Transverse colon (tissue), 4 donors: ENCODE data around the gene CELA2A. TPM values are rescaled to one million over a fixed set of nuclear protein-coding genes. Genes with fewer than 3 reads are reported as not detected.
"Not testable (repeated sequence)": the region's sequence is repeated elsewhere in the genome, so short reads cannot be mapped to it uniquely, and the experiment has no call there.

Source experiments
- DNase-seq: peaks from one replicate; pipeline ENCODE4 v3.0.0-alpha.2; 2019
- H3K27ac ChIP-seq, 4 donors: fragments of 200-600 bp; sonication (generic); 2 replicates each; pipeline ENCODE4 v1.5.1; 2016 to 2018; ENCODE audit warnings: inconsistent platforms in 4 of 4
- H3K27me3 ChIP-seq: fragments of 200-600 bp; sonication (generic); 2 replicates; pipeline ENCODE4 v1.5.1; 2017; ENCODE audit warnings: inconsistent platforms
- H3K36me3 ChIP-seq, 4 donors: fragments of 200-600 bp; sonication (generic); 2 replicates each; pipeline ENCODE4 v1.5.1; 2017 to 2019; ENCODE audit warnings: inconsistent platforms in 4 of 4
- H3K4me1 ChIP-seq, 4 donors: fragments of 200-600 bp; sonication (generic); 2 replicates each; pipeline ENCODE4 v1.5.1; 2017 to 2020; ENCODE audit warnings: inconsistent platforms in 4 of 4
- H3K4me3 ChIP-seq, 4 donors: fragments of 200-600 bp; sonication (generic); 1 replicate in 1 of 4; 2 replicates in 3 of 4; pipeline versions ENCODE4 v1.5.1 to v1.6.1; 2017 to 2019; ENCODE audit warnings: inconsistent platforms in 4 of 4
- H3K9me3 ChIP-seq, 2 donors: fragments of 200-600 bp; sonication (generic); 2 replicates each; pipeline ENCODE4 v1.5.1; 2017 to 2019; ENCODE audit warnings: inconsistent platforms in 2 of 2
- EP300 ChIP-seq: sonication (generic); formaldehyde crosslinking; IDR thresholded peaks from one replicate; pipeline ENCODE4 v1.6.1; 2017; ENCODE audit warnings: antibody characterized with exemption, low read depth
- POLR2A ChIP-seq: fragments of 450-650 bp; IDR thresholded peaks from one replicate; pipeline ENCODE4 v1.6.1; 2016; ENCODE audit warnings: antibody characterized with exemption, mild to moderate bottlenecking, moderate library complexity
- POLR2AphosphoS5 ChIP-seq, 3 donors: sonication (generic); formaldehyde crosslinking; IDR thresholded peaks; one replicate each; pipeline ENCODE4 v1.6.1; 2016; ENCODE audit warnings: antibody characterized with exemption in 3 of 3
- WGBS, 2 donors: methylation state at CpG; one replicate each; pipeline ENCODE4 v1.1.5; 2018; ENCODE audit warnings: low coverage in 1 of 2; 5-methylcytosine and 5-hydroxymethylcytosine counted together
- in situ Hi-C, 4 donors: fragments of 200-750 bp; cut with MboI; loops; one replicate each; pipeline versions ENCODE4 v1.15.0 to v1.15.1; 2017; ENCODE audit warnings: low sequenced_read_pairs in 3 of 4, low pct_ligation_motif_present in 1 of 4, low pct_unique_long_range_greater_than_20kb in 1 of 4
- intact Hi-C: fragments of 100-400 bp; cut with DNase I; formaldehyde crosslinking; loops from one replicate; pipeline ENCODE4 v1.15.1; 2023; ENCODE audit warnings: low total_unique reads
- total RNA-seq, 4 donors: library from RNA; depleted of rRNA; stranded (reverse); fragments of >200 nt; gene quantifications; one replicate each; pipeline ENCODE4 v1.1.0, GENCODE V29; 2016
- TF ChIP-seq, protein P1 (sequence below), 5 experiments: fragments of 200-600 bp in 3 of 5; fragments of 450-650 bp in 2 of 5; sonication (generic) in 3 of 5; IDR thresholded peaks; 1 replicate in 2 of 5; 2 replicates in 3 of 5; pipeline ENCODE4 v1.5.1; 2016 to 2017; ENCODE audit warnings: antibody characterized with exemption in 5 of 5, inconsistent platforms in 3 of 5, mild to moderate bottlenecking in 2 of 5, moderate library complexity in 1 of 5

Gene CELA2A
- total RNA-seq, 4 donors from 2014 or later = not detected

DNA sequence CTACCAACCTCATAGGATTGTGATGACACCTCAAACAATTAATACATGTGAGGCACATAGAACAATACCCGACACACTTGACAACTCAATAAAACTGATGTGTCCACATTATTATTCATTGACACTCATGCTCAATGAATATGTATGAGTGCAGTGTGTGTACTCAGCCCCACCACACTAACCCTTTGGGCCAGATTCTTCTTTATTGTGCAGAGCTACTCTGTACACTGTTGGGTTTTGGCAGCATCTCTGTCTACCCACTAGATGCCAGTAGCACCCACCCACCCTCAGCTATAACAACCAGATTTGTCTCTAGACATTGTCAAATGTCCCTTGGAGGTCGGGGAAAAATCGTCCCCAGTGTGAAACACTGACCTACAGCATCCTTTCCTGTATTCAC, 57.4 kb downstream of the CELA2A start:
- WGBS, 2 donors = 93 to 100% methylated on average over 1 to 3 of the region's 3 CpGs
- no peak overlapping the region for H3K27ac ChIP-seq
- H3K9me3 ChIP-seq = no peaks in the 10 kb centered on the region
- intact Hi-C loops (loop anchor here (2.0 kb wide), 1 partner anchor 27 kb away; no protein-coding TSS in a partner anchor), in situ Hi-C loops (no loop called here)
- H3K4me3 ChIP-seq = no peak overlapping the region
- peaks cover 0 to 6% (median 2%) of the 10 kb centered on the region in 4 donors for H3K36me3 ChIP-seq
- DNase-seq = no peak
- no peaks in the 10 kb centered on the region for H3K27me3 ChIP-seq
- TF ChIP-seq, protein P1, sequence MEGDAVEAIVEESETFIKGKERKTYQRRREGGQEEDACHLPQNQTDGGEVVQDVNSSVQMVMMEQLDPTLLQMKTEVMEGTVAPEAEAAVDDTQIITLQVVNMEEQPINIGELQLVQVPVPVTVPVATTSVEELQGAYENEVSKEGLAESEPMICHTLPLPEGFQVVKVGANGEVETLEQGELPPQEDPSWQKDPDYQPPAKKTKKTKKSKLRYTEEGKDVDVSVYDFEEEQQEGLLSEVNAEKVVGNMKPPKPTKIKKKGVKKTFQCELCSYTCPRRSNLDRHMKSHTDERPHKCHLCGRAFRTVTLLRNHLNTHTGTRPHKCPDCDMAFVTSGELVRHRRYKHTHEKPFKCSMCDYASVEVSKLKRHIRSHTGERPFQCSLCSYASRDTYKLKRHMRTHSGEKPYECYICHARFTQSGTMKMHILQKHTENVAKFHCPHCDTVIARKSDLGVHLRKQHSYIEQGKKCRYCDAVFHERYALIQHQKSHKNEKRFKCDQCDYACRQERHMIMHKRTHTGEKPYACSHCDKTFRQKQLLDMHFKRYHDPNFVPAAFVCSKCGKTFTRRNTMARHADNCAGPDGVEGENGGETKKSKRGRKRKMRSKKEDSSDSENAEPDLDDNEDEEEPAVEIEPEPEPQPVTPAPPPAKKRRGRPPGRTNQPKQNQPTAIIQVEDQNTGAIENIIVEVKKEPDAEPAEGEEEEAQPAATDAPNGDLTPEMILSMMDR (IDR thresholded peaks at IDR 0.05) = no peak
- TF ChIP-seq POLR2AphosphoS5 (IDR thresholded peaks at IDR 0.05) (no peak), EP300 (no peak), POLR2A (no peak)
- H3K4me1 ChIP-seq = peaks cover 0 to 10% (median 0%) of the 10 kb centered on the region in 4 donors

DNA sequence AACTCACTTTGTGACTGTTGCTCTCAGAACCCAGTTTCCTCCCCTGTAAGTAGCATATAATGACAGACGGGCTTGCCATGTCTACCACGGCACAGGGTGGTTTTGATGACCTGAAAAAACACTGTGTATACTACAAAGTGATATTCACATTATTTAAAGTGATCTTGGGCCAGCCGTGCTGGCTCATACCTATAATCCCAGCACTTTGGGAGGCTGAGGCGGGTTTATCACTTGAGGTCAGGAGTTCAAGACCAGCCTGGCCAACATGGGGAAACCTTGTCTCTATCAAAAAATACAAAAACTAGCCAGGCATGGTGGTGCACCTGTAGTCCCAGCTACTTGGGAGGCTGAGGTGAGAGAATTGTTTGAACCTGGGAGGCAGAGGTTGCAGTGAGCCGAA, 58.0 kb downstream of the CELA2A start:
- H3K4me1 ChIP-seq, H3K4me3 ChIP-seq, H3K27me3 ChIP-seq, intact Hi-C loops, H3K9me3 ChIP-seq, H3K27ac ChIP-seq, H3K36me3 ChIP-seq, DNase-seq, in situ Hi-C loops: not testable (repeated sequence)
- 95 to 100% methylated on average over 1 to 5 of the region's 5 CpGs for WGBS, 2 donors

- TF ChIP-seq POLR2AphosphoS5 (IDR thresholded peaks at IDR 0.05) = no peak
- TF ChIP-seq EP300 = no peak
- TF ChIP-seq, protein P1 (IDR thresholded peaks at IDR 0.05) = no peak
- TF ChIP-seq POLR2A = no peak
- Histone ChIP-seq H3K27me3 (no peaks in the 10 kb centered on the region), H3K27ac (no peak overlapping the region), H3K36me3 (peaks cover 0 to 6% (median 2%) of the 10 kb centered on the region in 4 donors), H3K9me3 (no peaks in the 10 kb centered on the region), H3K4me3 (no peak overlapping the region), H3K4me1 (peaks cover 0 to 10% (median 0%) of the 10 kb centered on the region in 4 donors)
- DNase-seq = no peak
- intact Hi-C loops (no loop called here), in situ Hi-C loops (no loop called here)
- 52 to 55% methylated on average over 2 of the region's 2 CpGs for WGBS, 2 donors
Observed at GRCh38 chr1:15515022-15515663, 58.6 kb downstream of the CELA2A start.

GRCh38 chr1:15519625-15520024, 63.1 kb downstream of the CELA2A start:
- in situ Hi-C loops = no loop called here
- intact Hi-C loops = no loop called here

DNA sequence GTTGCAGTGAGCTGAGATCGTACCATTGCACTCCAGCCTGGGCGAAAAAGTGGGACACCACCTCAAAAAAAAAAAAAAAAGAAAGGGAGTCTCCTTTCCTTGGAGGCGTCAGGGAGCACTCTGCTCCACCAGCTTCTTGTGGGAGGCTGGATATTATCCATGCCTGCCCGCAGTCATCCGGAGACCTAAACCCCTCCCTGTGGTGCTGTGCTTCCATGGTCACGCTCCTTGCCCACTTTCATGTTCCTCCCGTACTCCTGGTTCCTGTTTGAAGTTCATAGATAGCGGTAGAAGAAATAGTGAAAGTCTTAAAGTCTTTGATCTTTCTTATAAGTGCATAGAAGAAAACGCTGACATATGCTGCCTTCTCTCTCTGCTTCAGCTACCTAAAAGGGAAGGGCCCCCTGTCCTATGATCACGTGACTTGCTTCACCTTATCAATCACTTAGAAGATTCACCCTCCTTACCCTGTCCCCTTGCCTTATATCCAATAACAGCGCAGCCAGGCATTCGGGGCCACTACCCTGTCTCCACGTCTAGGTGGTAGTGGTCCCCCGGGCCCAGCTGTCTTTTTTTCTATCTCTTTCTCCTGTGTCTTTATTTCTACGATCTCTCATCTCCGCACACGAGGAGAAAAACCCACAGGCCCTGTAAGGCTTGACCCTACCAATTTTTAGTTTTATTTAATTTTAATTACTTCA, 64.8 kb downstream of the CELA2A start:
- H3K27ac ChIP-seq, DNase-seq, H3K27me3 ChIP-seq, H3K36me3 ChIP-seq, intact Hi-C loops, in situ Hi-C loops, H3K9me3 ChIP-seq, H3K4me3 ChIP-seq: not testable (repeated sequence)
- 89 to 90% methylated on average over 15 to 17 of the region's 17 CpGs for WGBS, 2 donors
- H3K4me1 ChIP-seq = peaks cover 15 to 22% (median 18%) of the 10 kb centered on the region in 4 donors

More at GRCh38 chr1:15519625-15520024, 63.1 kb downstream of the CELA2A start:
- no peak for DNase-seq
- Histone ChIP-seq H3K36me3 (peaks cover 0 to 6% (median 2%) of the 10 kb centered on the region in 4 donors), H3K27ac (no peak overlapping the region), H3K4me3 (no peak overlapping the region), H3K27me3 (no peaks in the 10 kb centered on the region), H3K9me3 (no peaks in the 10 kb centered on the region), H3K4me1 (peaks cover 5 to 20% (median 7%) of the 10 kb centered on the region in 4 donors)
- TF ChIP-seq, protein P1 (IDR thresholded peaks at IDR 0.05) = no peak
- no peak for TF ChIP-seq EP300
- TF ChIP-seq POLR2AphosphoS5 (IDR thresholded peaks at IDR 0.05) = no peak
- no peak for TF ChIP-seq POLR2A
- WGBS, 2 donors = 95 to 100% methylated on average over 3 of the region's 3 CpGs

Other genes with a start within 250 kb of the CELA2A start
- under 1 TPM in 2 of 4 donors, not detected in 2; 0.75 to 0.82 TPM for gene FHAD1, start 209.5 kb upstream of the CELA2A start, total RNA-seq
- gene EFHD2, start 46.8 kb upstream of the CELA2A start, total RNA-seq = 100 to 1,000 TPM in 3 of 4 donors, 10 to 100 TPM in 1; 88.0 to 188 (median 174) TPM
- under 1 TPM in 1 of 4 donors, not detected in 3; 0.64 TPM for gene CTRC, start 18.3 kb upstream of the CELA2A start, total RNA-seq
- gene CELA2B, start 19.4 kb downstream of the CELA2A start, total RNA-seq = not detected
- 100 to 1,000 TPM in 1 of 4 donors, 10 to 100 TPM in 3; 19.1 to 151 (median 25.2) TPM for gene CASP9, start 67.5 kb downstream of the CELA2A start, total RNA-seq
- gene DNAJC16, start 70.1 kb downstream of the CELA2A start, total RNA-seq = 10 to 100 TPM in 3 of 4 donors, 1 to 10 TPM in 1; 7.8 to 30.3 (median 19.7) TPM
- 10 to 100 TPM in 2 of 4 donors, 1 to 10 TPM in 2; 6.7 to 24.1 (median 13.7) TPM for gene AGMAT, start 128.3 kb downstream of the CELA2A start, total RNA-seq
- 10 to 100 TPM; 28.1 to 95.4 (median 42.9) TPM for gene DDI2, start 160.7 kb downstream of the CELA2A start, total RNA-seq
- gene PLEKHM2, start 227.6 kb downstream of the CELA2A start, total RNA-seq = 10 to 100 TPM; 27.7 to 40.3 (median 33.0) TPM